ENCODE measurements around the gene TP53BP2.
"Not testable (repeated sequence)": the region's sequence is repeated elsewhere in the genome, so short reads cannot be mapped to it uniquely, and the experiment has no call there.

The TP53BP2 gene

DNA sequence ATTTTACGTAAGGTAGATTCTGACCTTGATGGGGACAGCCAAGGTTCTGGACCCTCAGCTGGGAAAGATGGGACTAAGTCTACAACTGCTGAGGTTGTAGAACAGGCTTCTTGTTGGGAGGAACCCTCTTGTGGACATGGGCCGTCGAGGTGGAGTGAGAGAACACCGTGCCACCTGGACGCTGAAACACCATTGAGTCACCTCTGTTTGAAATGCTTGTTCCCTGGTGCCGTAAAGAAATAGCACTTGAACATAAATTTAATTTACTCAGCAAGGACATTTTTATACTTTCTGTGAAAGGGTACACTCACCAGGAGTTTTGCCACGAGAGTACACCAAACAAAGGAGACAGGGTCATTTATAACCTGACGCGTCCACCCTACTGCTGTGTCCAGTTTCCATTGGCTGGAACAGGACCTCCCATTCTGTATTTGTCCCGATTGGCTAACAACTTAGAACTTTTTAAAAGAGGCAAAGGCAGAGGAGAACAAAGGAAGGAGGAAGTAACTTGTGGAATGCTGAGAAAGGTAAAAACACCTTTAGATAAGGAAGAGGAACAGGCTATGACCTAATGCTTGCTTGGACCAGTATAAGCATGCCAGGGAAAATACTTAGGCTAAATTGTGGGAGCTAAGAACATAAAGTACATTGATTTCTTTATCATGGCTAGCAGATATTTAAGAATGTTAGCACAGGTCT is 105.6 kb downstream of the TP53BP2 start:
- DNase-seq (ENCODE audit: low spot score) = not testable (repeated sequence)

DNA sequence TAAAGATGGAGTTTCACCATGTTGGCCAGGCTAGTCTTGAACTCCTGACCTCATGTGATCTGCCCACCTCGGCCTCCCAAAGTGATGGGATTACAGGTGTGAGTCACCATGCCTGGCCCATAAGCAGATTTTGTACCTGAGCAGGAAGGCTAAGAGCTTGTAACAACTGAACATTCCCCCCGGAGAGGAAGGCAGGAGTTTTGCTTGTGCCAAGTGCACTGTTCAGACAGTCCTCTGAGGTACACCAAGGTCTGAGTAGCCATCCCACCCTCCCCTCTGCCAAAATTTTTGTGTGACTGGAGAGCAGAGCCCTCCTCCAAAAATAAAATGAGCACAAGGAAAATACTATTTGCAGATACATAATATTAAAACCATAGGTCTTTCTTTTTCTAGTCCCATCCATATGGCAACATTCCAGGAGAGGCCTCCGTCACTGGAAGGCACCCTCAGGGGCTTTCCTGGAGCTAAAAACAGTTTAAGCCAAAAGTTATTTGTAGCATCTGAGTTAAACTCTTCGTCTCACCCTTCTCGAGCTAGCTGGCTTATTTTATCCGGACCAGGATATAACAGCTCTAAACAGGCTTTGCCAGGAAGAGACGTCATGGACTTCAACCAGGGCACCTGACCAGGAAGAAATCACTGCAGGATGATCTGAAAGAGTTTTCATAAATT is 106.2 kb downstream of the TP53BP2 start:
- no peak for DNase-seq (ENCODE audit: low spot score)

DNA sequence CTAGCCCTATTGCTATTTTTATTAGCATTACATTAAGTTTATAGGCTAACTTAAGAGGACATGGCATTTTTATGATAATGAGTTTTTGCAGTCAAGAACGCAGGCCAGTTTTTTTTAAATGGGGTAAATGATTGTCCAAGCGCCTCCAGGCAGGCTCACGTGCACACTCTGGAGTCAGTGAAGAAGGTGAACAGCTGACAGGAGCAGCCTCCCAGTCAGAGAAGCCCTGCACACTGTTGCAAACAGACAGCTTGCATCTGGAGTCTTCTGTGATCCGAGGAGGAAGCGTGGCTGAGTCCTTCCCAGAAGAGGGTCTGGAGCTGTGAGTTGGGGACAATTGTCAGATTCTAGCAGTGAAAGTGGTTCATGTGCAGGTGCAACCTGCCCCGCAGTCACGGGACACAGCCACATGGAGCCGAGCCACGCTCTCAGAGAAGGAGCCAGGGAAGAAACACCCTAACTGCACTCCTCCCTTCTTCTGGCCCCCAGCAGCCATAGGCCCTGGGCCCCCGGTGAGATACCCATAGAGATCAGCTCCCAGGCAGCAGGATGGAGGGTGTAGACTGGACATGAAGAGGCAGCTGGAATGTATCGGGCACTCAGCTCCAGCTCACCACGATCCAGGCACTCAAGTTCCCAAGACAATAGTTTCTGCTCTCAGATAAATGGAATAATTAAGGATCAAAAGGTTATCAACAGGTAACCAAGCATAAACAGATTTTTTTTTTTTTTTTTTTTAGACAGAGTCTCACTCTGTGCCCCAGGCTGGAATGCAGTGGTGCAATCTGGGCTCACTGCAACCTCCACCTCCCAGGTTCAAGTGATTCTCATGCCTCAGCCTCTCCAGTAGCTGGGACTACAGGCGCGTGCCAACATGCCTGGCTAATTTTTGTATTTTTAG is 107.0 kb downstream of the TP53BP2 start:
- DNase-seq (ENCODE audit: low spot score) = no peak

DNA sequence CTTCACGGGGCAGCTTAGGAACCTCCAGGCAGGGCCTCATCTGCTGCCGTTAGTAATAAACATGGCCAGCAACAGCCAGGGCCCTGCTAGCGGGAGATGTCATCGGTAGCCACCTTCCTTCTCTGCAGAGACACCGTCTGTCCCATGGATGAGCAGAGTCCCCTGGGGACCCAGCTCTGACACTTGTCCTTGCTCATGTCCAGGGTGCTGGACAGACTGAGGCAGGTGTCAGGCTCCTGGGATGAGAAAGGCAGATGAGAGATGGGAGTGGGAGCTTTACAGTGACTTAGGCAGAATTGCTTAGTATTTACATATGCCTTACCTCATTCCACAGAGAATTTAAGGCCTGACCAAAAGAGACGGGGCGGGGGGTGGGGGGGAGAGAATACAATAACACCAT is 108.4 kb downstream of the TP53BP2 start:
- DNase-seq (ENCODE audit: low spot score) = no peak

DNA sequence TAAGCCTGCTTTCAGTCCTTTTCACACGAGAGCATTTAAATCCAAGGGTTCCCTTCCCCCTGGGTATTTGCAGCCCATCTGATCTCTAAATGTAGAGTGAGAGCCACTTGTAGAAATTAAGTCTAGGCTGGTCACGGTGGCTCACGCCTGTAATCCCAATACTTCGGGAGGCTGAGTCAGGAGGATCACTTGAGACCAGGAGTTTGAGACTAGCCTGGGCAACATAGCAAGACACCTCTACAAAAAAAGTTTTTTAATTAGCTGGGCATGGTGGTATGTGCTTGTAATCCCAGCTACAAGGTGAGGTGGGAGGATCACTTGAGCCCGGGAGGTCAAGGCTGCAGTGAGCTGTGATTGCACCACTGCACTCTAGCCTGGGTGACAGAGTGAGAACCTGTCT is 109.1 kb downstream of the TP53BP2 start:
- DNase-seq (ENCODE audit: low spot score) = not testable (repeated sequence)

DNA sequence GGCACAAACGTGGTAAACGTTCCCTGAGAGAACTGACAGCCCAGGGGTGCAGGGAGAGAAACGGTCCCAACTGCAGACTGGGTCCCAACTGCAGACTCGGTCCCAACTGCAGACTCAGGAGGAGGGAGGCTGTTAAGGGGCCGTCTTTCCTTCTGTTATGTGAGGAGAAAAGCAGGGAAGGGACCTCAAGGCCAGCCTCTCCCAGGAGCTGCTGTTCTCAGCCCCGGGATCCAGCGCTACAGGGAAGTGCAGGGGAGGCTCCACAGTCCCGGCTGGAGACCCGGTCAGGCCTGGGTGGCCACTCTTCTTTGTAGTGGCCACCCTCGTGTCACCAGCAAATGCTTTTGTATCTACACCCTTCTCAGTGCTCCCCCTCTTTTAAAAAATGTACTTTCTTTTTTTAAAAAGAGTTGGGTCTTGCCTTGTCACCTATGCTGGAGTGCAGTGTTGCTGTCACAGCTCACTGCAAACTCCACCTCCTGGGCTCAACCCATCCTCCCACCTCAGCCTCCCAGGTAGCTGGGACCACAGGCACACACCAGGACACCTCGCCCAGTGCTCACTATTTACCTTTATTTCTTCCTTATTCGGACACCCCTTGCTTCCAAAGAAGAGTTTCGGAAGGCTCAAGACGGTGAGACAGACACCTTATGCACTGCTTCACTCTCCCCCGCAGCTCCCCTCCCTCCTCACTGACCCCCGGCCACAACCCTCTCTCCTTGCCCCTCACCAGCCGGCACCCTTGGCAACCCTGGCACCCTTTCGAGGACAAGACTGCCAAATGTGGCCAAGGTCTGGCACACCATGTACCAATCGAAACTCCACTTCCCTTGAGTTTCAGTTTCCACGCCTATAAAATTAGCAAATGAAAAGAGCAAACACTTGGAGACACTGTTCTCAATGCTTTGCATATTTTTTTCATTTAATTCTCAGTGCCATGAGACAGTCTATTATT is 111.6 kb downstream of the TP53BP2 start:
- no peak for DNase-seq (ENCODE audit: low spot score)

DNA sequence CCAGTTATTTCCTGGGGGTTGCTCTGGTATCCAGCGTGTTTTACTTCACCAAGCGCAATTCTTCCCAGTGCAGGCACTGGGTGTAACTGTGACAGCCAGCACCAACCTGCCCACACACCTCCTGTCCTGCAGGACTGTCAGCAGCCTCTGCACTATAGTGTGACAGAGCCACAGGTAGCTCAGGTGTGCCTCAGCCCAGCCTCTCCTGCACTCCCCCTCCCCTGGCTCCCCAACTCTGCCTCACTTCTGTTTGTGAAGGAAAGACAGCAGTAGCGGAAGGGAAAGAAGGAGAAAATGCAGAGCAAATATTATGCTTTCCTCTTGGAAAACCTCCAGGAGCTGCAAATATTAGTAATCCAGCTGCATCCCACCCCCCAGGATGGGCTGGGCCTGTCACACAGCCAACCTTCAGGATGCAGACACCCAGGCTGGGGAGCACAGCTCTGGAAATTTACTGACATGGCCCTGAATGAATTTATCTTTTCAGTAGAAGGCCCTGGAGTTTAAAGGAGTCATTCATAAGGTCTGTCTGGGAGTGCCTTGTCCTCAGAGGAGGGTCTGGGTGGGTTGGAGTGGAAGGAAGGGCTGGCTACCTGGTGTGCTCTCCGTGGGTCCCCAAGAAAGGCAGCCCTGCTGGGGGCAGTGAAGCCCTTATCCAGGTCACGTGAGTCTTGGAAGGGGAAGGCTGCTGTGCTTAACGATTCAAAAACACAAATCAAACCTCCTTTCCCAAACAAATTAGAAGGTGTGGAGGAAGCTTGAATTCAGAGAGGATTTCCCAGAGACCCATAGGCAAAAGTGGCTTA is 112.6 kb downstream of the TP53BP2 start:
- no peak for DNase-seq (ENCODE audit: low spot score)

DNA sequence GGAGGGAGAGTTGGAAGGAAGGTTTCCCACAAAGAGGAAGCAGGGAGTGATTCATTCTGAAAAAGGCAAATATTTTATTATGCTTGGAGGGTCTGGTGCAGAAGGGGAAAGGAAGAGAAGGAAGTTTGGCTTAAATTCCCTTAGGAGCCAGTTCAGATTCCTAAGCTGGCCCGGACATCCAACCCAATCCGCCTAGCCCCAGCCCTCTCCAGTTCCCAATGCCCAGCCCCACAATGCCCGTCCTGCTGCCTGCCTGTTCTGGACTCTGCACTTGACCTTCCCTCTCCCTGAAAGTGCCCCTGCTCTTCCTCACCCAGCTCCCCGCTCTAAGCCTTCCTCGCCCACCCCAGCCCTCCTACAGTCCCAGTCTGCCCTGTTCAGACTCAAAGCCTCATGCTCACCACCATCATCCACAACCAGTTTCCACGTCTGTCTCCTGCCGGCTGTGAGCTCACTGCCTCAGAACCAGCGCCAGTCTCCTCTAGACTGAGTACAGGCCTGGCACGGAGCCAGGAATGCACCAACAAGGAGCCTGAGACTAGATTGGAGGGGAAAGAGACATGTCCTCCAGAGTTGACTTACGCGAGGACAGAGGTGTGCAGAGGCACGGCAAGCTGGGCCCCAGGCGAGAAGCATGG is 114.5 kb downstream of the TP53BP2 start:
- DNase-seq (ENCODE audit: low spot score) = no peak

DNA sequence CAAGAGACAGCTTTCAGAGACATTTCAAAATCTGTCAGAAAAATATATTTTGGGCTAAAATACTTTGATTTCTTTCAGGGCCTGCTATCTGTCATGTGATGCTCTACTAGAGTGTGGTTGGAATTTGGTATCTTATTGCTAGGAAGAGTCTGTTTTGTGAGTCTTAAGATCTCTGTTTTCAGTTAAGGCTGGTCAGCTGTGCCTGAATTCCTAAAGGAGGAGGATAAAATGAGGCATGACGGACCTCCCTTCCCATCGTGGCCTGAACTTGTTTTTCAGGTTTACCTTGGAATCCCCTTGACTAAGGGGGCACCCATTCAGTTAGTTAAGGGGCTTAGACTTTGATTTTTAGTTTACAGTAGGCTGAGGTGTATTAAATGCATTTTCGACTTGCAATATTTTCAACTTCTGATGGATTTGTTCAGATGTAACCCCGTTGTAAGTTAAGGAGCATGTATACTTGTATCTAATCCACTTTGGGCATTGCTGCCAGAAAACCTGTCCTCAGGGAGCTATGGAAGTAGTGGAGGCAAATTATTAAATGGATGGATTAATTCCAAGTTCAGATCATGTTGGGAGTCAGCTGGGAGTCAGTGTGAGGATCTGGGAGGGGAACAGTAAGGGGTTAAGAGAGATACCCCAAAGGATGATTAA is 115.1 kb downstream of the TP53BP2 start:
- DNase-seq (ENCODE audit: low spot score) = no peak

DNA sequence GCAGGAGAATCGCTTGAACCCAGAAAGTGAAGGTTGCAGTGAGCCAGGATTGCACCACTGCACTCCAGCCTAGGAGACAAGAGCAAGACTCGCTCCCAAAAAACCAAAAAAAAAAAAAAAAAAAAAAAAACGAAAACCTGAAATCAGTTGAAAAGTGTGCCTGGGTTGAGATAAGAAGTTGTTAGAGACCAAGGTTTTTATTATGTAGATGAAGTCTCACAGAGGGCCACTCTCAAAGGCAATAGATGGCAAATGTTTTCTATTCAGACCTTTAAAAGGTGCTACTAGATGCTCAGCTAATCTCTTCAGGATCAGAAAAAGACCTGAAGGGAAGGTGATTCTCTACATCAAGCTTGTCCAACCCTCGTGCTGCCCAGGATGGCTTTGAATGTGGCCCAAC is 115.8 kb downstream of the TP53BP2 start:
- DNase-seq (ENCODE audit: low spot score) = no peak

All from germinal center (tissue), 1 donor.